AG10803 (cell line): ENCODE data around the gene PPP2R2C.

Experiments used
- DNase-seq: peaks from one replicate; pipeline ENCODE4 v3.0.0; 2010; ENCODE audit warnings: low read depth
- H3K4me3 ChIP-seq: 2 replicates; pipeline ENCODE4 v1.5.1; 2011; ENCODE audit warnings: mild to moderate bottlenecking, low read length, control low read depth
- CTCF ChIP-seq: conservative IDR thresholded peaks from 2 replicates; pipeline ENCODE4 v1.5.1; 2011; ENCODE audit warnings: mild to moderate bottlenecking, low read length, control low read depth, inconsistent platforms

The PPP2R2C gene

GRCh38 chr4:6453688-6453990 lies 18.8 kb downstream of the PPP2R2C start:
- DNase-seq: no peak
- TF ChIP-seq CTCF: no peak
- no peak overlapping the region for H3K4me3 ChIP-seq

- DNase-seq: no peak
- no peak for TF ChIP-seq CTCF
- no peak overlapping the region for H3K4me3 ChIP-seq
Measured at GRCh38 chr4:6452897-6453687, 19.3 kb downstream of the PPP2R2C start.

DNA sequence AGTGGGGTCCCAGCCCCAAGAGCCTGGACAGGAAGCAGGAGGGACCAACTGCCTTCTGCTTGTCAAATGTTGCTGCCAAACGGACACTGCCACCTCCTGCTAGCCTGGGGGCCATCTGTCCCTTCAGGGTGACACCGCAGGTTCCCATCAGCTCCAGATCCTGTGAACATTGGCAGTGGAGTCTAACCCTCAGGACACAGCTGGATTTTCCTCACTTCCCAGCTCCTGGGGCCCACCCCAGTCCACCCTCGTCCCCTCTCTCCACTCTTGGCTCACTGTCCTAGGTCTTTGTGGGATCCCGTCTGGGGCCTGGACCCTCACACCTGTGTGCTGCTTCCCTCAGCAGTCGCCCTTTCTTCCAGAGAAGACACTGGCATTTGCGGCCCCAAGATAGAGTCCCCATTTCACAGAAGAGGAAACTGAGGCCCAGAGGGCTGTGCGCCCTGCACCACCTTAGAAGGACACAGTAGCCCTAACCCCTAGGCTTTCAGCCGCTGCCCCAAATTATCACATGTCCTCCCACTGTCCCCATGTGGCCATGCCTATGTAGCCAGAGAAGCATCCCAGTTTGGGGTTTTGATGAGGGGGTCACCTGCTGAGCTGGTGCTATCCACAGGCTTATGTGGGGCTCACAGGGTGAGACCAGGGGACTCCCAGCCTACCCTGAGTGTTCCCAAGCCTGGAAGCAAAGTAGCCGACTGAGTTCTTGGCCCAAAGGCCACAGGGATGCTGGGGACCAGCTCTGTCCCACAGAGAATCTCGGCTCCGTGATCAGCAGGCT lies 20.1 kb downstream of the PPP2R2C start:
- H3K4me3 ChIP-seq: no peak overlapping the region
- no peak for TF ChIP-seq CTCF
- DNase-seq: no peak

GRCh38 chr4:6451309-6451708 lies 21.1 kb downstream of the PPP2R2C start:
- no peak overlapping the region for H3K4me3 ChIP-seq
- no peak for TF ChIP-seq CTCF
- no peak for DNase-seq

DNA sequence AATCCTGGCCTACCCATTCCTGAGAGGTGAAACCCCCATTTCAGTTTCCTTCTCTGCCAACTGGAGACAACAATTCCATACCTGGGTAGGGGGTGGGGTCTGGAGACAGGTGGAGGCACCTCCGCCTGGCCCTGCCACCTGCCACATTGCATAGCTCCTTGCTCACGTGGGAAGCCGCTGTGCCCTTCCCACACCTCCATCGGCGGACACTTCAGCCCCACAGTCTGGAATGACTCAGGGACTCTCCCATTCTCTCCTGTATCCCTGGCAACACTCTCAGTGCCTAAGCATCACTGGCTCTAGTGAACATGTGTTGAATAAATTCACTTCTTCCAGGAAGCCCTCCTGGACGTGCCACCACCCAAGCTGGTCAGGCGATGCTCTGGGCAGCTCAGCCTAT lies 21.7 kb downstream of the PPP2R2C start:
- no peak for DNase-seq
- no peak for TF ChIP-seq CTCF
- no peak overlapping the region for H3K4me3 ChIP-seq

DNA sequence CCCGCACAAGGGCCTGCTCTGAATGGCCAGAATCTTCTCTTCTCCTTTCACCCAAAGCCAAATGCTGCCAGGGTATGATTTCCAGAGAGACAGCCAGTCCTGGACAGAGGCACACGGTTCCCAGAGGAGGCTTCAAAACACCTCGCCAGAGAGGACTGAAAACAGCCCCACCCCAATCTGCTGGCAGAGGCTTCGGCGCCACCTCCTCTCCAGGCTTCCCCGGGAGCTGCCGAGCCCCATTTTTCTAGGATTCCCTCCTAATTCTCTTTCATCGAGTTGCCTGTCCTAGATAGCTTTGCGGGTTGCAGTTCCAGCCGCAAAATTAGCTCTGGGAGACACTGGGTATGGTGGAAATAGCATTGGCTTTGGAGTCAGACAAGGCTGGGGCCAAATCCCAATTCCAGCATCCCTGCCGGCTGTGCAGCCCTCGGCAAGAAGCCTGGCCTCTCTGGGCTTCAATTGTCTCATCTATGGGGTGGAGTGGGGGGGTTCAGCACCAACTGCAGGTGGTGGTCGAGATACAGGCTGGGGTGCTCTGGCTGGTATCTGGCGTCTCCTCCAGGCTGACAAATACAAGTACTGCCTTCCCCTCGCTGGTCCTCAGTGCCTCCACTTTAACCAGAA lies 22.6 kb downstream of the PPP2R2C start:
- no peak for TF ChIP-seq CTCF
- H3K4me3 ChIP-seq: no peak overlapping the region
- DNase-seq: no peak
